ENCODE measurements around the gene P2RX1.

P2RX1 gene

GRCh38 chr17:3924512-3925350 is 8.5 kb upstream of the P2RX1 start:
- DNase-seq (ENCODE audit: low read depth in 2 of 2), result no peak

- no peak for DNase-seq (ENCODE audit: low read depth in 2 of 2)
Observed at GRCh38 chr17:3923466-3924190, 7.4 kb upstream of the P2RX1 start.

- no peak for DNase-seq (ENCODE audit: low read depth in 2 of 2)
Observed at GRCh38 chr17:3922765-3923164, 6.5 kb upstream of the P2RX1 start.

- no peak for DNase-seq (ENCODE audit: low read depth in 2 of 2)
Observed at GRCh38 chr17:3921502-3922319, 5.4 kb upstream of the P2RX1 start.

GRCh38 chr17:3921006-3921405 is 4.7 kb upstream of the P2RX1 start:
- no peak for DNase-seq (ENCODE audit: low read depth in 2 of 2)

- no peak for DNase-seq (ENCODE audit: low read depth in 2 of 2)
Observed at GRCh38 chr17:3919123-3919624, 2.9 kb upstream of the P2RX1 start.

- no peak for DNase-seq (ENCODE audit: low read depth in 2 of 2)
Observed at GRCh38 chr17:3918372-3919122, 2.3 kb upstream of the P2RX1 start.

GRCh38 chr17:3917391-3917931 is 1.2 kb upstream of the P2RX1 start:
- no peak for DNase-seq (ENCODE audit: low read depth in 2 of 2)

- no peak for DNase-seq (ENCODE audit: low read depth in 2 of 2)
Observed at GRCh38 chr17:3916825-3917224, 560 bp upstream of the P2RX1 start.

GRCh38 chr17:3915581-3915994 is 677 bp downstream of the P2RX1 start:
- DNase-seq (ENCODE audit: low read depth in 2 of 2), result no peak

- DNase-seq (ENCODE audit: low read depth in 2 of 2), result no peak
Observed at GRCh38 chr17:3914312-3914670, 2.0 kb downstream of the P2RX1 start.

GRCh38 chr17:3913531-3914311 is 2.5 kb downstream of the P2RX1 start:
- DNase-seq (ENCODE audit: low read depth in 2 of 2), result peak; percentile 58 to 64

GRCh38 chr17:3912827-3913226 is 3.4 kb downstream of the P2RX1 start:
- no peak for DNase-seq (ENCODE audit: low read depth in 2 of 2)

GRCh38 chr17:3911271-3912053 is 4.8 kb downstream of the P2RX1 start:
- peak in 1 of 2 donors; percentile 35 for DNase-seq (ENCODE audit: low read depth in 2 of 2)

GRCh38 chr17:3910420-3911270 is 5.6 kb downstream of the P2RX1 start:
- DNase-seq (ENCODE audit: low read depth in 2 of 2), result no peak

- DNase-seq (ENCODE audit: low read depth in 2 of 2), result no peak
Observed at GRCh38 chr17:3909257-3909656, 7.0 kb downstream of the P2RX1 start.

- DNase-seq (ENCODE audit: low read depth in 2 of 2), result no peak
Observed at GRCh38 chr17:3907483-3908216, 8.6 kb downstream of the P2RX1 start.

GRCh38 chr17:3906881-3907280 is 9.4 kb downstream of the P2RX1 start:
- no peak for DNase-seq (ENCODE audit: low read depth in 2 of 2)
